ENCODE measurements around the gene ADAMTSL1.

GRCh38 chr9:18939943-18940342, 466.0 kb downstream of the ADAMTSL1 start:
- TF ChIP-seq CTCF (IDR thresholded peaks at IDR 0.05) (no peak), POLR2A (IDR thresholded peaks at IDR 0.05; ENCODE audit: low read length) (no peak), MAFK (IDR thresholded peaks at IDR 0.05; ENCODE audit: partially characterized antibody) (no peak), ZNF302 (CRISPR knock-in tag; IDR thresholded peaks at IDR 0.05) (no peak), ZC3H11A (IDR thresholded peaks at IDR 0.05) (no peak), ELK1 (IDR thresholded peaks at IDR 0.05; ENCODE audit: low read depth, low read length) (no peak), NFE2L2 (conservative IDR thresholded peaks at IDR 0.05; ENCODE audit: low read length) (no peak), POLR2AphosphoS2 (conservative IDR thresholded peaks at IDR 0.05; ENCODE audit: low read length) (no peak), REST (IDR thresholded peaks at IDR 0.05) (no peak), EP300 (IDR thresholded peaks at IDR 0.05) (no peak), HMGXB4 (CRISPR knock-in tag; IDR thresholded peaks at IDR 0.05; ENCODE audit: borderline replicate concordance) (no peak)
